Esophagus squamous epithelium (tissue), 5 donors: ENCODE measurements around the gene MAPRE3. TPM values are rescaled to one million over a fixed set of nuclear protein-coding genes. Genes with fewer than 3 reads are reported as not detected.

ENCODE experiments used
- DNase-seq: peaks from one replicate; lab custom pipeline; 2025; lab: John Stamatoyannopoulos, UW
- H3K27ac ChIP-seq, 4 donors: fragments of 200-600 bp; sonication (generic); one replicate each; pipeline ENCODE4 v1.5.1; 2016 to 2019; ENCODE audit warnings: mild to moderate bottlenecking in 1 of 4
- H3K27me3 ChIP-seq, 4 donors: fragments of 200-600 bp; sonication (generic); 1 replicate in 3 of 4; 2 replicates in 1 of 4; pipeline versions ENCODE4 v1.5.1 to v1.6.0; 2017 to 2021; ENCODE audit warnings: antibody characterized with exemption in 1 of 4
- H3K36me3 ChIP-seq, 3 donors: fragments of 200-600 bp; sonication (generic); one replicate each; pipeline ENCODE4 v1.5.1; 2016 to 2019
- H3K4me1 ChIP-seq, 3 donors: fragments of 200-600 bp; sonication (generic); one replicate each; pipeline ENCODE4 v1.5.1; 2017 to 2019
- H3K4me3 ChIP-seq, 4 donors: fragments of 200-600 bp; sonication (generic); 1 replicate in 3 of 4; 2 replicates in 1 of 4; pipeline ENCODE4 v1.5.1; 2016 to 2019; ENCODE audit warnings: mild to moderate bottlenecking in 2 of 4, moderate library complexity in 1 of 4
- H3K9me3 ChIP-seq, 3 donors: fragments of 200-600 bp; sonication (generic); one replicate each; pipeline ENCODE4 v1.5.1; 2016 to 2019
- POLR2A ChIP-seq, 4 donors: fragments of 450-650 bp; IDR thresholded peaks; one replicate each; pipeline ENCODE4 v1.6.1; 2017; ENCODE audit warnings: antibody characterized with exemption in 4 of 4, mild to moderate bottlenecking in 4 of 4, moderate library complexity in 3 of 4
- WGBS, 2 donors: methylation state at CpG; one replicate each; pipeline ENCODE4 v1.1.5; 2018; 5-methylcytosine and 5-hydroxymethylcytosine counted together
- intact Hi-C: fragments of 100-400 bp; cut with DNase I; formaldehyde crosslinking; loops from one replicate; pipeline ENCODE4 v1.15.0; 2022
- total RNA-seq, 4 donors: library from RNA; depleted of rRNA; stranded (reverse); fragments of >200 nt; gene quantifications; one replicate each; pipeline ENCODE4 v1.1.0, GENCODE V29; 2016
- TF ChIP-seq, protein P1 (sequence below), 6 experiments: fragments of 450-650 bp in 4 of 6; fragments of 200-600 bp in 2 of 6; sonication (generic) in 2 of 6; IDR thresholded peaks; one replicate each; pipeline ENCODE4 v1.5.1; 2016 to 2019; ENCODE audit warnings: antibody characterized with exemption in 6 of 6, mild to moderate bottlenecking in 4 of 6, moderate library complexity in 4 of 6
- donor health status: DM: yes; HTN: yes; CAD: no.

The MAPRE3 gene
- total RNA-seq, 4 donors from 2014 or later = 4.4 to 7.6 (median 5.2) TPM

DNA sequence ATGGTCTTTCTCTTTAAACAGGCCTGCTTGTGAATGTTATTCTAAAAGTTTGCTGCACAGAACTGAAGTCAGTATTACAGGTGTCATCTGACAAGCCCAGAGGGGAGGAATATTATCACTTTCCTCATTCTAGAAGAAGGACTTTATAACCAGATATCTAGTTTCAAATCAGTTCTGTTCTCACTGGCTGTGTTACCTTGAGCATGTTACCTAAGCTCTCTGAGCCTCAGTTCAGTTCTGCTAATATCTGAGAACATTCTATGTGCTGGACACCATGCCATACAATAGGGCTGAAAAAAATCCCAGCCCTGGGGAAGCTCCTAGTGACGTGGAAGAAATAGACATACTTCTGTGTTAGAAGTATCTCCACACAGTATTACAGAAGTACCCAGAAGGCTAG, 27.9 kb downstream of the MAPRE3 start:
- H3K4me1 ChIP-seq = no peaks in the 10 kb centered on the region
- WGBS, 2 donors = 100% methylated on average over 1 of the region's 1 CpG; no CpG with 5 or more reads in 1 of the 2 donors
- DNase-seq = no peak

DNA sequence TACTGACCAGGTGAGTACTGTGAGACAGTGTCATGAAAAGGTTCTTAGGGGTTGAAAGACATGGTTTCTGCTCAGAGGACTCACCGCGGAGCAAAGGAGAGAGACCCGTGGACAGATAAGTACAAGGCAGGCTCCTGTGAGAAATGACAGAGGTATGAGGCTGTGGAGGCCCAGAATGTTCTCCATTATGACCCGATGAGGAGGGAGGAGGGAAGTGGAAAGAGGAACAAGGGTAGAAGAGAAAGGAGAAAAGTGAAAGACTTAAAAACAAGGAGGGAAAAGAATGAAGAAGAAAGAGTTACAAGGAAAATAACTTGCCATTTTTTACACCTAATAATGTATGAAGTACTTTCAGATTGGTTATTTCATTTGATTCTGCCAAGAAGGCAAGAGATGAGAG, 29.8 kb downstream of the MAPRE3 start:
- 71 to 72% methylated on average over 4 of the region's 4 CpGs for WGBS, 2 donors
- no peaks in the 10 kb centered on the region for H3K27me3 ChIP-seq
- H3K9me3 ChIP-seq = no peaks in the 10 kb centered on the region
- no peak overlapping the region for H3K4me3 ChIP-seq
- TF ChIP-seq, protein P1, sequence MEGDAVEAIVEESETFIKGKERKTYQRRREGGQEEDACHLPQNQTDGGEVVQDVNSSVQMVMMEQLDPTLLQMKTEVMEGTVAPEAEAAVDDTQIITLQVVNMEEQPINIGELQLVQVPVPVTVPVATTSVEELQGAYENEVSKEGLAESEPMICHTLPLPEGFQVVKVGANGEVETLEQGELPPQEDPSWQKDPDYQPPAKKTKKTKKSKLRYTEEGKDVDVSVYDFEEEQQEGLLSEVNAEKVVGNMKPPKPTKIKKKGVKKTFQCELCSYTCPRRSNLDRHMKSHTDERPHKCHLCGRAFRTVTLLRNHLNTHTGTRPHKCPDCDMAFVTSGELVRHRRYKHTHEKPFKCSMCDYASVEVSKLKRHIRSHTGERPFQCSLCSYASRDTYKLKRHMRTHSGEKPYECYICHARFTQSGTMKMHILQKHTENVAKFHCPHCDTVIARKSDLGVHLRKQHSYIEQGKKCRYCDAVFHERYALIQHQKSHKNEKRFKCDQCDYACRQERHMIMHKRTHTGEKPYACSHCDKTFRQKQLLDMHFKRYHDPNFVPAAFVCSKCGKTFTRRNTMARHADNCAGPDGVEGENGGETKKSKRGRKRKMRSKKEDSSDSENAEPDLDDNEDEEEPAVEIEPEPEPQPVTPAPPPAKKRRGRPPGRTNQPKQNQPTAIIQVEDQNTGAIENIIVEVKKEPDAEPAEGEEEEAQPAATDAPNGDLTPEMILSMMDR (IDR thresholded peaks at IDR 0.05) = no peak
- TF ChIP-seq POLR2A (IDR thresholded peaks at IDR 0.05) = no peak
- DNase-seq = no peak
- H3K4me1 ChIP-seq = no peaks in the 10 kb centered on the region
- H3K27ac ChIP-seq = no peak overlapping the region
- intact Hi-C loops = no loop called here
- H3K36me3 ChIP-seq = no peaks in the 10 kb centered on the region

More for the DNA sequence above, 27.9 kb downstream of the MAPRE3 start:
- H3K27me3 ChIP-seq = no peaks in the 10 kb centered on the region
- H3K27ac ChIP-seq = no peak overlapping the region
- intact Hi-C loops = no loop called here
- TF ChIP-seq, protein P1 (IDR thresholded peaks at IDR 0.05) = no peak
- no peak for TF ChIP-seq POLR2A (IDR thresholded peaks at IDR 0.05)
- H3K36me3 ChIP-seq = no peaks in the 10 kb centered on the region
- H3K9me3 ChIP-seq = no peaks in the 10 kb centered on the region
- H3K4me3 ChIP-seq = no peak overlapping the region

DNA sequence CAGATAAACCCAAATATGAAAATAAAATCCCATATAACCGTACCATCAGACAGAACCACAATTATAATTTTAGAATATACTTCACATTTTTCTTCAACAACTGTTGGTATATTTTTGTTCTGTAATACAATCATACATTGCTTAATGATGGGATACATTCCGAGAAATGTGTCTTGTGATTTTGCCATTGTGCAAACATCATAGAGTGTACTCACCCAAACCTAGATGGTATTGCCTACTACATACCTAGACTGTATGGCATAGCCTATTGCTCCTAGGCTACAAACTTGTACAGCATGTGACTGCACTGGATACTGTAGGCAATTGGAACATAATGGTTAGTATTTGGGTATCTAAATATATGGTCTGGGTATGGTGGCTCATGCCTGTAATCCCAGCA, 30.6 kb downstream of the MAPRE3 start:
- Histone ChIP-seq H3K9me3 (no peaks in the 10 kb centered on the region), H3K27me3 (no peaks in the 10 kb centered on the region), H3K36me3 (no peaks in the 10 kb centered on the region), H3K4me1 (no peaks in the 10 kb centered on the region), H3K27ac (no peak overlapping the region), H3K4me3 (no peak overlapping the region)
- TF ChIP-seq POLR2A (IDR thresholded peaks at IDR 0.05) = no peak
- TF ChIP-seq, protein P1 (IDR thresholded peaks at IDR 0.05) = no peak
- intact Hi-C loops = no loop called here
- 93 to 96% methylated on average over 2 of the region's 2 CpGs for WGBS, 2 donors
- no peak for DNase-seq

DNA sequence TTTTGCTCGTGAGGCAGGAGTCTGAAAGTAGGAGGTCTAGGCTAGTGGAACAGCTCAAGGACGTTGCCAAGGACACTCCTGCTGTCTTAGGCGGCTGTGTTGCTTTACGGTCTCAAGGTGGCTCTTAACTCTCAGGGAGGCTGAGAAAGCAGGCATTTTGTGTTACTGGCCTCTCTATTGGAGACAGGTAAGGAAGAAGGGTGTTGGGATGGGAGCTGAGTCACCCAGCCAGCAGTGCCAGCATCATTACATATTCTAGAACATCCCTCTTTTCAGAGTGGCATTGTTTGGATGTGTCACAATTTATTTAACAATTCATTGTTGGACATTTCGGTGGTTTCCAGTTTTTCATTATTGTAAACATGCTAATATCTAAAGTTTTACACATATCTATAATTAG, 31.5 kb downstream of the MAPRE3 start:
- Histone ChIP-seq H3K4me3 (no peak overlapping the region), H3K36me3 (no peaks in the 10 kb centered on the region), H3K27me3 (no peaks in the 10 kb centered on the region), H3K27ac (no peak overlapping the region), H3K4me1 (no peaks in the 10 kb centered on the region), H3K9me3 (no peaks in the 10 kb centered on the region)
- WGBS, 2 donors = 70 to 81% methylated on average over 5 of the region's 5 CpGs
- no peak for TF ChIP-seq POLR2A (IDR thresholded peaks at IDR 0.05)
- TF ChIP-seq, protein P1 (IDR thresholded peaks at IDR 0.05) = no peak
- intact Hi-C loops = no loop called here
- no peak for DNase-seq

DNA sequence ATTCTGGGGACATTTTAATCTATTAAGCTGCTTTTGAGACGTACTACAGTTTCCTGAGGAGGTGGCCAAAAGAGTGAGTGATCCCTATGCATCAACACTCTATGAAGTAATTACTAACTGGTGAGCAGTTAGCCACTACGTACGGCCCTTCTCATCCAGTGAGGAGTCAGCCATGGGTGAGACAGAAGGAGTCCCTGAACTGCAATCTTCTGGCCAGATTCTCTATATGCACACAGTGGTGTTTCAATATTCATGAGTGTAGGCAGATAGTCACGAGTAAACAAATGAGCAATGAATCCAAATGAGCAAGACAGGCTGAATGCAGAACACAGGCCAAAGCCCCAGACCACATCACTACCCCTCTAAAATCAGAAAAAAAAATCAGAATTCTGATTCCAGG, 32.6 kb downstream of the MAPRE3 start:
- intact Hi-C loops = no loop called here
- TF ChIP-seq, protein P1 (IDR thresholded peaks at IDR 0.05) = no peak
- TF ChIP-seq POLR2A (IDR thresholded peaks at IDR 0.05) = no peak
- Histone ChIP-seq H3K36me3 (no peaks in the 10 kb centered on the region), H3K27me3 (no peaks in the 10 kb centered on the region), H3K4me3 (no peak overlapping the region), H3K9me3 (no peaks in the 10 kb centered on the region), H3K27ac (no peak overlapping the region), H3K4me1 (no peaks in the 10 kb centered on the region)
- no peak for DNase-seq
- WGBS, 2 donors = 87 to 90% methylated on average over 4 of the region's 4 CpGs
